Skeletal muscle cell (primary cell): Measurements from ENCODE around the gene IL17C.
"Not testable (repeated sequence)": the region's sequence is repeated elsewhere in the genome, so short reads cannot be mapped to it uniquely, and the experiment has no call there.

ENCODE experiments used
- DNase-seq: peaks from one replicate; pipeline ENCODE4 v3.0.0-alpha.2; 2010; ENCODE audit warnings: low read depth
- H3K4me3 ChIP-seq: 2 replicates; pipeline ENCODE4 v1.5.1; 2011; ENCODE audit warnings: low read depth, mild to moderate bottlenecking, control low read depth, low read length, moderate library complexity

The IL17C gene

DNA sequence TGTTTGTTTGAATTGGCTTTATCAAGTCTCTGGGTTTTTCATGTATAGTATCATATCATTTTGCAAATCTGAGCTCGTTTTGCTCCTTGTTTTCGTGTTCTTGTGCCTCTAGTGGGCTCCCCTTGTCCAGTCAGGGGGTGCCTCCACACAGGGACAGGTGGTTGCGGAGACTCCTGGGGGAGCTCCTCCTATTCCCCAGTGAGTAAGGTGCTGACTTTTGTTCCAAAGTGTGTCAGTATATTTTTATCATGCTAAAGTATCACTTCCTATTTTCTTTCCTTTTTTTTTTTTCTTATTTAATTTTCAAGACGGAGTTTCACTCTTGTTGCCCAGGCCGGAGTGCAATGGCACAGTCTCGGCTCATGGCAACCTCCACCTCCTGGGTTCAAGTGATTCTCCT is 30.3 kb upstream of the IL17C start:
- no peak for DNase-seq
- H3K4me3 ChIP-seq, result no peak overlapping the region

DNA sequence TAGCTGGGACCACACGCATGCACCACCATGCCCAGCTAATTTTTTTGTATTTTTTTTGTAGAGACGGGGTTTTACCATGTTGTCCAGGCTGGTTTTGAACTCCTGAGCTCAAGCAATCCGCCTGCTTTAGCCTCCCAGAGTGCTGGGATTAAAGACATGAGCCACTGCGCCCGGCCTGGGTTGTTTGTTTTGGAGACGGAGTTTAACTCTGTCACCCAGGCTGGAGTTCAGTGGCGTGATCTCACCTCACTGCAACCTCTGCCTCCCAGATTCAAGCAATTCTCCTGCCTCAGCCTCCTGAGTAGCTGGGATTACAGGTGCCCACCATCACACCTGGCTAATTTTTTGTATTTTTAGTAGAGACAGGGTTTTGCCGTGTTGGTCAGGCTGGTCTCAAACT is 28.9 kb upstream of the IL17C start:
- H3K4me3 ChIP-seq, DNase-seq: not testable (repeated sequence)

DNA sequence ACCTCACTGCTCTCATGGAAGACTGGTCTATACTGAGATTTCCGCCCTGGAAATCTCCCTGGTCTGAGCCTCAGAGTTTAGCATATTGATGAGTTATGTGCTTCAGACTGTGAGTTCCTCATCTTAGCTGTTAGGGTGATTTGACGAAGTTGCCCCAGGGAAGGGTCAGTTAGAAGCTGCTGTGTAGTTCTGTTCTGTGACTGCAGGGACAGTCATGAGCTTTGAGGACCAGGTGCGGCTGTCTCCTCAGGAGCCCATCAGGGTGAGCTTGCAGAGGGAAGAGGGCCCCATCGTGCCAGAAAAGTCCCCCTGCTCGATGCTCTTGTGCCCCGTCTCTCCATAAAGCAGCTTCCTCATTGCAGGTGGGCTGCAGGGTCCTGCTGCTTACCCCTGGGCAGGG is 28.3 kb upstream of the IL17C start:
- DNase-seq, result no peak
- no peak overlapping the region for H3K4me3 ChIP-seq

DNA sequence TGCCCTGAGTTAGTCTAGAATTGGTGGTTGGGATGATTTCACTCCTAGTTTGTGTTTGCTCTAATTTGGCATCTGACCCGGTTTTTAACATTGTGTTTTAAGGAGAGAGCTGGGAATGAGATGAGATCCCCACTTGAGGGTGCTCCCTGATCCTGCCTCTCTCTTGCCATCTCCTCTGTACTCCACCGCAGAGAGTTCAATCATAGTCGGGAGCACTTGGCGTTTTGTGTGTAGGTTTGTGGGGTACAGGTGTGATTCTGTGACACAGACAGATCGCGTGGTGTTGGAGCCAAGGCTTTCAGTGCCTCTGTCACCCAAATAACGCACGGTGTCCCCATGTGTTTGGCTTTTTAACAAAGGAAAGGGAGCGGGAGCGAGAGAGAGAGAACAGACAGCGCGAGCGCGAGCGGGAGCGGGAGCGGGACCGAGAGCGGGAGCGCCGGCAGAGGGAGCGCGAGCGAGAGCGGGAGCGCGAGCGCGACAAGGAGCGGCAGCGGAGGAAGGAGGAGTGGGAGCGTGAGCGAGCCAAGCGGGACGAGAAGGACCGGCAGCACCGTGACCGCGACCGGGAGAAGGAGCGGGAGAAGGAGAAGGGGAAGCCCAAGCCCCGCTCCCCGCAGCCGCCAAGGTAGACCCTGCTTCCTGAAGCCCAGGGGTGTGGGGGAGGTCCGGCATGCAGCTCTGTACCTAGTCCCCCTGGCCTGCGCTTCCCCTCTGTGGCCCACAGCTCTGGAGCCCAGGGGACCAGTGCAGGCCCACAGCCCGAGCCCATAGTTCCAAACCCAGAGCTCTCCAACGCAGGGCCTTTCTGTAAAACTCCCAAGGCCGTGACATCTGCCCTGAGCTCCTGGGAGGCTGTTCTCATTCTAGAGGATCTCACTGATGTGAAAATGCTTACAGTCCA is 27.2 kb upstream of the IL17C start:
- no peak overlapping the region for H3K4me3 ChIP-seq
- no peak for DNase-seq

DNA sequence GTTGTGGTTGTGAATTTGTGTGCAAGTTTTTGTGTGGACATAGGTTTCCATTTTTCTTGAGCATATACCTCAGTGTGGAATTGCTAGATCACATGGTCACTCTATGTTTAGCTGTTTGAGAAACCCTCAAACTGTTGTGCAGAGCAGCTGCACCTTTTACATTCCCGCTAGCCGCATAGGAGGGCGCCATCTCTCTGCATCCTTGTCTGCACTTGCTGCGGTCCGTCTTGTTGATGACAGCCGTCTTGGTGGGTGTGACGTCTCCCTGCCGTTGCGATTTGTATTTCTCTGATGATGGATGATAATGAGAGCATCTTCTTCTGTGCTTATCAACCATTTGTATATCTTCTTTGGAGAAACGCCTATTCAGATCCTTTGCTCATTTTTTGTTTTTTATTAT is 25.1 kb upstream of the IL17C start:
- no peak overlapping the region for H3K4me3 ChIP-seq
- no peak for DNase-seq

DNA sequence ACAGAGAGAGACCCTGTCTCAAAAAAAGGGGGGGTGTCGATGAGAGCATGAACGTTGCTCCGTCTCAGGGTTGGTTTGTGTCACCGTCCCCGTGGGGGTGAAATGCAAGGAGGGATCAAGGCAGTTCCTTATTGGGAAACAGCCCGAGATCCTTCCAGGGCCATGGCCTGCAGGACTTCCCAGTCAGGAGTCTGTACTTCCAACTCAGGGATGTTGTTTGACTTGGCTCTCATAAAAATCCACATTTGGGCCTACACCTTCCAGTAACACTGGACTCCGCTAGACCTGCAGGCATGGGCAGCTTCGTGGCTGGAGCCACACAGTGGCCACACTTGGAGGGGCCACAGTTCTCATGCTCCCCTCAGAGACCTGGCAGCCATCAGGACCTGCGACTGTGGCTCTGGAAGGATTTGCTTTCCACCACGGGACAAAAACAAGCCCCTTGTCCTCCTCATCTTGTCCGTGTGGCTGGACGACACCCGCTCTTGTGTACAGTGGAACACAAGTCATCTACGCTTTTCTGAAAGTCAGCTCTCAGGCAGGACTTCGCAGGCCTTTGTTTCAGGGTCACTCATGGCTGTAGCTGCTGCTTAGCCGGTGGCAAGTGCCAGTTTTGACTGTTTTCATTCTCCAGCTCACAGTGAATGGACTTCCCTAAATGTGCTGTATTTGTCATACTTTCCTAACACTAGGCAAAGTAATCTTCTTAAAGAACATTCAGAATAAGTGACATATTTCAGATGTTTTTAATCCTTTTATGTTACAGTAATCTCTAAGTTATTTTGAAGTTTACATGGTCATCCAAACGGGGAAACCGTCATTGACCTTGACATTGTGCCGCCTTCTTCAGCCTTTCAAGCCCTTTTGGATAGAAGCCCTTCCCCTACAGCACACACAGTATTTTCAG is 24.2 kb upstream of the IL17C start:
- no peak for DNase-seq
- no peak overlapping the region for H3K4me3 ChIP-seq

DNA sequence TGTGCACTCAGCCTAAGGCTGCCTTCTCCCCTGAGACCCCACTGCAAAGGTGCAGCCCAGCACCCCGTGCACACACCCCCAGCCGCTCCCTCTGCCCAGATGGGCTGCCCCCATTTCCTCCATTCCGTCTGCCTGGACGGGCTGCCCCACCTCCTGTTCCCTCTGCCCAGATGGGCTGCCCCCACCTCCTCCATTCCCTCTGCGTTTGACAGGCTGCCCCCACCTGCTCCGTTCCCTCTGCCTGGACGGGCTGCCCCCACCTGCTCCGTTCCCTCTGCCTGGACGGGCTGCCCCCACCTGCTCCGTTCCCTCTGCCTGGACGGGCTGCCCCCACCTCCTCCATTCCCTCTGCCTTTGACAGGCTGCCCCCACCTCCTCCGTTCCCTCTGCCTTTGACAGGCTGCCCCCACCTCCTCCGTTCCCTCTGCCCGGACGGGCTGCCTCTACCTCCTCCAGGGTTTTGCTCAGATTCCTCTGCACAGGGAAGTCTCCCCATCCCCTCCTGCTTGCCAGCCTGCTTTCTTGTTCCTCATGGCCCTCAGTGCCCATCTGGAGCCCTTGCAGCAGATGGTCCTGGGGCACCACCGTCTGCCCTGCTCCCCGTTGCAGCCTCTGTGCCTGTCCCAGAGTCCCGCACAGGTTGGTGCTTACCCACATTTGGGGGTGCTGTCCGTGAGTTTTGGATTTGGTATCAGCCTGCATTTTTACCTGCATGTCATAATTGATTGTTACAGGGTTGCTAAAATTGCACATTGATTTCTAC is 23.4 kb upstream of the IL17C start:
- DNase-seq, result no peak
- H3K4me3 ChIP-seq, result no peak overlapping the region

DNA sequence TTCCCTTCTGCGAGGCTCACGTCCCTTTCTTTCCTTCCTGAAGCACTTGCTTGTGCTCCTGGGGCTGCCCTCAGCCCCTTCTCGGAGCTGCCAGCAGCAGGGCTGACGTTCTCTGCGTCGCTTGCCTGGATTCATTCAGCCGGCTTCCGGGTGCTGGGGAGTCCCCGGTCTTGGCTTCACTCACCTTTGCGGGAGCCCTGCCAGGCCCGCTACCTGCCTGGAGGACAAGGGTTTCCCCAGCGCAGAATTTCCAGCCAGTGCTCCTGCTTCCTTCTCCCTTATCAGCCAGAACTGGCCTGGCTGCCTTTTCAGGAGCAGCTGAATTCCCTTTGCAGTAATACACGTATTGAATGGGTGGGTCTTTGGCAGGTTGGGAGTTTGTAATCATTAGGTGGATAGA is 22.1 kb upstream of the IL17C start:
- no peak overlapping the region for H3K4me3 ChIP-seq
- DNase-seq, result no peak

DNA sequence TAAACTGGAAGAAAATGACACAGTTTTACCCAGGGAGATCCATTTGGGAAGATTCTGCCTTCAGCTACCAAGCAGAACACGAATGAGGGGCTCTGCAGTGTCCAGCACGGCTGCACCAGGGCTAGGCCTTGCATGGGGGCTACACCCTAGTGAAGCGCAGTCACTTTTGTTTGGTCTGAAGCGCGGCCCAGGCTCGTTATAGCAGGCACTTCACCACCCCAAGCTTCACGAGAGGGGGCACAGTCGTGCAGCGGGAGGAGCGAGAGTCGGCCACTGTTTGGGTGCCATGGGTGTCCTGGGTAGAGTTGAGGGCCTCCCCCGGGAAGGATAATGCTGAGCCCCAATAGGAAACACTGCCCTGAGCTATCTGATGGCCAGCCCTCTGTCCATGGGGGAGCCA is 21.6 kb upstream of the IL17C start:
- no peak for DNase-seq
- no peak overlapping the region for H3K4me3 ChIP-seq

DNA sequence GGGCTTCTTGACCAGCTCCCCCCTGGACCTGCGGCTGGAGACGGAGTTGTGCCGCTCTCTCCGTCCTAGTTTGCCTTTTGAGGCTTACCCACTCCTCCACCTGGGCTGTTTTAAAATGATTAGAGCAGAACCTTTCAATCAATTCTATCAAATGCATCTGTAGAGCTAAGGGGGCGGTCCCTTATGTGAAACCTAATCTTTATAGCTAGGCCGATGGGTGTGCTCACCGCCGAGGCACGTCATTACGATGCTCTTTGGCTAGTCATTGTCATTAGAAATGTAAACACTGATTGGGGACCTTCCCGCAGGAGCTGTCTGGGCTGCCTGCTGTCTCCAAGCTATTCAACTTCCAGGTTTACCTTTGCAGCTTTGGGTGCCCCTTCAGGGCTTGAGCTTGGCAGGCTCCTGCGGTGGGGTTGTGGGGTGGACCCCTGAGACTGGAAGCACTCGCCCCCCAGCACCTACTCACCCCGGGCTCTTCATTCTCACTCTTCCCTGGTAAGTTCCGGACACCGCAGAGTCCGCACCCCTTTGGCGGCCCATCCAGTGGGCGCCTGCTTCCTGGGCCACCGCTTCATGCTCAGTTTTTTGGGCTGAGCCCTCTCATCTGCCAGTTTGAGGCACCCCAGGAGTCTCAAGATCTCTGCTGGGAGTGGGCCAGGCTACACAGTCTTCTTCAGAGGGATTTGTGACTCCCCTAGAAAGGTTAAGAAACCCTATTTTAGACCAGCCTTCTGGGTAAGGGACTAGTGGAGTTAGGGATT is 20.9 kb upstream of the IL17C start:
- no peak for DNase-seq

DNA sequence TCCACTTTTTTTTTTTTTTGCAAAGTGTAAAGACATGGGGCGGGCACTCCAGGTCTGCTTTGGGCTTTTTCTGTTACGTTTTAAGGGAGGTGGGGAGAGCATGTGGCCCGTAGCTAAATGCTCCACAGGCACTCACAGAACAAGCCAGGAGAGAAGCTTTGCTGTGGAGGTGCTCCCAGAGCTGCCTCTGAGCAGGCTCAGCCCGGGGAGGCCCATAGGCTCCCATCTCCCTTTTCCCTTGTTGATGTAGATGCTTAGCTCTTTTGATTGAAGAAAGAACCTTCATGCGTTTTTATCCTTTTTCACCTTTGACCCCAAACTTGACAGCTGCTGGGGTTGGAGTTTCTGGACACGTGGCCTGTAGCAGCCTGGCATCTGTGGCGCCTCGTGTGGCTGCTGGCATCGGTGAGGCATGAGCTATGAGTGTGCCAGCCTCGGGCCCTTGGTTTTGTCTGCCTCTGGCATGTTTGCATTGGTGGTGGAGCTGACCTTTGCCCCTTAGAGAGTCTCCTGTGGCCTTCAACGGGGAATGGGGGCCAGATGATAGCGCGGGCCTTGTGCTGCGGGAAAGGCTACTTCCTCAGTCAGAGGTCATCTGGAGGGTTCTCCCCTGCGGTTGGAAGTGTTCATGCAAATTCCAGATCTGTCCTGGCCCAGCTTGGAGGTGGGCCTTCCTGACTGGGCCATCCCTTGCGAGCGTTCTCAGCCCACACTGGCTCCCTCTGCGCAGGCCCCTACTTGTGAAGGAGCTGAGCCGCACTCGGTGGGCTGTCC is 20.0 kb upstream of the IL17C start:
- DNase-seq, result no peak
- no peak overlapping the region for H3K4me3 ChIP-seq

More for the DNA sequence above, 20.9 kb upstream of the IL17C start:
- H3K4me3 ChIP-seq, result no peak overlapping the region

DNA sequence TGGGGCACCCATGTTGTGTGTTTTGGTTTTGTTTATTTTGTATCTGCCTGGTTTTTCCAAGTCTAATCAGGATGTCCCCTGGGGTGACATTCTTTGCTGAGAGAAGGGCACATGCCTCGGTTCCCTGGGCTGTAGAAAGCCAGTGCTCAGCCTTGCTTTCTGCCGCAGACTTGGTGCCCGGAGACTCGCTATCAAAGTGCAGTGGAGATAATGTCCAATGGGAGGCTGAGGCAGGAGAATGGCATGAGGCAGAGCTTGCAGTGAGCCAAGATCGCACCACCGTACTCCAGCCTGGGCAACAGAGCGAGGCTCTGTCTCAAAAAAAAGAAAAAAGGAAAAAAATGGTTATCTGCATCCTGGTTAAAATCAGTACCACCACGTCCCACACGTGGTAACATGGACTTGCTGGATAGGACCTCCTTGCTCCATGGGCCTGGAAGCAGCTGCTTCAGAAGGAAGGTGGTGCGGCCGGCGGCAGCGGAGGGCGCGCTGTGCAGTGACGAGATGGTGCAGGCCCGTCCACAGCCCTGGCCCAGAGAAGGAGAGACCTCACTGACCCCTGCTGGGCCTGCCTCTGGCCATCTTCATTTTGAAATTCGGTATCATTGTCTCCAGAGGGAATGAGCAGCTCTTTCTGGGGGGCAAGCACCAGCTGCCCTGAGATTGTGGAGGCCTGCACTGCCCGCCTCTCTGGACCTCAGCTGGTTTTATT is 19.3 kb upstream of the IL17C start:
- DNase-seq, result no peak
- H3K4me3 ChIP-seq, result no peak overlapping the region

DNA sequence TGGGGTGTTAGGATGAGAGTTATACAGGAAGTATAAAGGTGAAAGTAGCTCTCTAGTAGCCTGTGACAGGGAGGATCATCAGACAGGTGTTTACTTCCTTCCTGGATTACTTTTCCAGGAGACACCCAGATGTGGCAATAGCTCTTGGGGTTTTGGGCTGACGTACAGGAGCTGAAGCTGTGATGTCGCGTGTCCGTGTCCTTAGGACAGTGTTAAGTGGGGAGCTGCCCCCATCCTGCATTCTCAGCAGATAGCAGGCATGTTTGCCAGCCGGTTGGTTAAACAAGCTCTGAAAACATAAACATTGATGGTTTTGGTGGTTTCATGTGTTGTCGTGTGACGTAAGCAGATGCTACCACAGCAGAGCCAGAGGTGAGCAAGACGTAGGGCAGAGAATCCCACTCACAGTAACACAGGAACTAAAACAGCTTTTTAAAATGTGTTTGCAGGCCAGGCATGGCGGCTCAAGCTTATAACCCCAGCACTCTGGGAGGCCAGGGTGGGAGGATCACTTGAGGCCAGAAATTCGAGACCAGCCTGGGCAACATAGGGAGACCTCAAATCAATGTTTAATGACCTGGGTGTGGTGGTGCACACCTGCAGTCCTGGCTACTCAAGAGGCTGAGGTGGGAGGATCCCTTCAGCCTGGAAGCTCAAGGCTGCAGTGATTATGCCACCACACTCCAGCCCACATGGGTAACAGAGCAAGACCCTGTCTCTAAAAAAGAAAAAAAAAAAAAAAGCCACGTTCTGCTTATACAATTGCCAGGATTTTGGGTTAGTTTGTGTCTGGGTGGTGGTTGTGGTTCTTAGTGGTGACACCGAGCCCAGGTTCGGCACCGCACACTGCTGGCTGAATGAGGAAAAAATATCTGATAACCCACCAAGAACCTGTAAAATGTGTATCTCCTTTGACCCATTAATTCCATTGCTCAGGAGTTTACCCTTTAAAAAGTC is 18.2 kb upstream of the IL17C start:
- no peak overlapping the region for H3K4me3 ChIP-seq

DNA sequence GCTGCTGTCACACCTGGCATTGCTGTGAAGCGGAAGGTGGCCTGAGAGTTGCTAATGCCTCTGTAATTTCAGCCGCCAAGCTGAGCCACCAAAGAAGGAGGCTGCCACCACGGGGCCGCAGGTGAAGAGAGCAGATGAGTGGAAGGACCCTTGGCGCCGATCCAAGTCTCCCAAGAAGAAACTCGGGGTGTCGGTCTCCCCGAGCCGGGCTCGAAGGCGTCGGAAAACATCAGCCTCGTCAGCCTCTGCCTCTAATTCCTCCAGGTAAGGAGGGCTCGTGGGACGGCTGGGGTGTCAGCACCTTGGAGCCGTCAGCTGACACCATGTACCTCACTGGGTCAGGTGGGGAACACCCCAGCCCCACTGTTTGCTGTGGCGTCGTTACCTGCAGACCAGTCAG is 16.2 kb upstream of the IL17C start:
- no peak overlapping the region for H3K4me3 ChIP-seq
- DNase-seq, result no peak

More for the DNA sequence above, 18.2 kb upstream of the IL17C start:
- no peak for DNase-seq

DNA sequence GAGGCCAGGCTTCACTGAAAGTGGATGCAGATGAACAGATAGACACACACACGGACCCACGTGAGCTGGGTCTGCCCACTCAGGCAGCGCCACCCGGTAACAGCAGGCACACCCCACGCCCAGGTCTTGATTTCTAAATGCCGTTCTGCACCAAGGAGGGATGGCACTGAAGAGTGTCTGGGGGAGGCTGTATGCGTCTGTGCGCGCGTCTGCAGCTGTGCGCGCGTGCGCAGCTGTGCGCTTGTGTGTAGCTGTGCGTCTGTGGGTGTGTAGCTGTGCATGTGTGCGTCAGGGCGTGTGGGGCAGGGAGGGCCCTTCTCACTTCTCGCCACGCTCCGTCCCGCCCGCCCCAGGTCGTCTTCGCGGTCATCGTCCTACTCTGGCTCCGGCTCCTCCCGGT is 15.5 kb upstream of the IL17C start:
- no peak overlapping the region for H3K4me3 ChIP-seq

DNA sequence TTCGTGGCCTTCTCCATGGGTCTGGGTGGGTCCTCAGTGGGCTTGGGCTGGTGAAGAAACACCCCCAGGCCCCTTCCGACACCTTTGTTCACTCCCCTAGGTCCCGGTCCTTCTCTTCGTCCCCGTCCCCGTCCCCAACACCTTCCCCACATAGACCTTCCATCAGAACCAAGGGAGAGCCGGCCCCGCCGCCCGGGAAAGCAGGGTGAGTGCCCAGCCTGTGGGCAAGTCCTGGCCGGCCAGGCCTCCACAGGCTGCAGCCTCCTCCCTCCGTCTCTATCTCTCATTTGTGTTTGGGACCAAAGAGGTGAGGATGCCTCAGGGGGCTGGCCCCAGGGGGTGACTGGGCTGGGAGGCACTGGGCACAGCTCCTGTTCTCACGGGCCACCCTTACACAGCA is 14.5 kb upstream of the IL17C start:
- DNase-seq, result no peak
- no peak overlapping the region for H3K4me3 ChIP-seq

More for the DNA sequence above, 15.5 kb upstream of the IL17C start:
- DNase-seq, result no peak

DNA sequence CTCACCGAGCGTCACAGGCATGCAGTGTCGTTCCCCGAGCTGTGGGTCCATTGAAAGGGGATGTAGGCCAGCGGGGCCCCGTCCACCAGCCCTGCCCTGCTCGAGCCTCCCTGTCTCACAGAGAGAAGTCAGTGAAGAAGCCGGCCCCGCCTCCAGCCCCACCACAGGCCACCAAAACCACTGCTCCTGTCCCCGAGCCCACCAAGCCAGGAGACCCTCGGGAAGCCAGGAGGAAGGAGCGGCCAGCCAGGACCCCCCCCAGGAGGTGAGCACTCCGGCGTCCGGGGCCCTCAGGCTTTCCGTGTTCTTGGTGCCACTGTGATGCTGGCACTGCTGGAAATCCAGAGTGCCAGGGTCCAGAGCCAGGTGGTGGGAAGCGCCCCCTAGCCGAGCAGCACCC is 13.9 kb upstream of the IL17C start:
- DNase-seq, result no peak
- H3K4me3 ChIP-seq, result no peak overlapping the region
